ENCODE data around the gene TBCD. TPM values are rescaled to one million over a fixed set of nuclear protein-coding genes. Genes with fewer than 3 reads are reported as not detected.

The TBCD gene
- total and polyA plus RNA-seq, 9 of the 15 experiments (the other 6 are each of a cell fraction or from before 2014, with no cell fraction given): 8.9 to 98.5 (median 28.0) TPM

DNA sequence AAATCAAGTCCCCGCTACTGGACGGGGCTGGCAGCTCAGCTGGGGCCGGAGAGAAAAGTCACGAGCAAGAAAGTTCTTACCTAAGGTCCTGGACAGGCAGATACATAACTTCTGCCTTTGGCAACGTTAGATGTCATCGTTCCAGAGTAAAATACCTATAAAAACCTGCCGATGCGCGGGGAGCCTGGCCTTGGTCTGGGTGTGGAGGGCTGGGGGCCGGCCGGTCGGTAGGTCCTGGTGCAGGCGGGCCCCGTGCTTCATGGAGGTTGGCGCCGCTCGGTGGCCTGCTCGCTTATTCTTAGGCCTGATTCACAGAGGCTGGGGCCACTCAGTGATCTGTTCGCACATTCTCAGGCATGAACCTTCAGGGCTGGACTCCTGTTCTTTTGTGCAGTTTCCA lies 121.7 kb downstream of the TBCD start:
- Histone ChIP-seq H3K4me2 (ENCODE audit: insufficient read depth, low read length) (no peak overlapping the region), H3K9ac (ENCODE audit: insufficient read depth in 1 of 2, low read depth in 2 of 2, low read length in 2 of 2) (no peak overlapping the region), H3K36me3 (ENCODE audit: control insufficient read depth, insufficient read depth, low read length) (peaks cover 44% of the 10 kb centered on the region; the same call in 2 of the 3 replicates), H3K79me2 (ENCODE audit: control insufficient read depth, insufficient read depth, low read length) (peaks cover 27% of the 10 kb centered on the region), H2AFZ (ENCODE audit: low read depth, low read length) (no peak overlapping the region), H3K4me3 (no peak overlapping the region), H3K9me1 (ENCODE audit: control insufficient read depth, insufficient read depth, low read length) (no peaks in the 10 kb centered on the region), H3K27ac (ENCODE audit: extremely low read depth, low read depth, low read length) (no peak overlapping the region), H3K9me3 (replicated peaks; ENCODE audit: control insufficient read depth, insufficient read depth, low read depth, low read length) (no peaks in the 10 kb centered on the region), H3K4me1 (replicated peaks in 1 of 2; ENCODE audit: control insufficient read depth in 2 of 2, insufficient read depth in 2 of 2, low read length in 2 of 2) (peaks cover 30 to 53% of the 10 kb centered on the region in 2 experiments), H4K20me1 (replicated peaks; ENCODE audit: control insufficient read depth, insufficient read depth, low read length) (no peaks in the 10 kb centered on the region), H3K27me3 (ENCODE audit: control insufficient read depth in 2 of 2, insufficient read depth in 2 of 2, low read length in 2 of 2) (no peaks in the 10 kb centered on the region)
- ChIA-PET POLR2A (interaction anchor here (0.6 to 1.0 kb wide), 2 partner anchors 12 to 27 kb away, joined by 3 to 4 read pairs; no protein-coding TSS in a partner anchor), CTCF (ENCODE audit: low intra/inter-chr PET ratio) (no interaction called here)
- no peak for TF ChIP-seq CBFB (CRISPR knock-in tag; IDR thresholded peaks at IDR 0.05)
- TF ChIP-seq PTTG1 (tag; IDR thresholded peaks at IDR 0.05; ENCODE audit: low read depth): no peak
- TF ChIP-seq CHD4 (IDR thresholded peaks at IDR 0.05; ENCODE audit: insufficient read depth, insufficient replicate concordance, low read depth, low read length, poor library complexity, severe bottlenecking): no peak
- TF ChIP-seq XRCC4 (IDR thresholded peaks at IDR 0.05; ENCODE audit: extremely low read depth, insufficient read depth, insufficient read length): no peak
- TF ChIP-seq SIRT6 (IDR thresholded peaks at IDR 0.05; ENCODE audit: low read depth, low read length): no peak
- no peak for TF ChIP-seq ZKSCAN1 (IDR thresholded peaks at IDR 0.05; ENCODE audit: low read depth, low read length)
- no peak for TF ChIP-seq STAT5A (IDR thresholded peaks at IDR 0.05; ENCODE audit: borderline replicate concordance, low read length)
- TF ChIP-seq ZNF77 (CRISPR knock-in tag; IDR thresholded peaks at IDR 0.05): no peak
- TF ChIP-seq, protein P1, sequence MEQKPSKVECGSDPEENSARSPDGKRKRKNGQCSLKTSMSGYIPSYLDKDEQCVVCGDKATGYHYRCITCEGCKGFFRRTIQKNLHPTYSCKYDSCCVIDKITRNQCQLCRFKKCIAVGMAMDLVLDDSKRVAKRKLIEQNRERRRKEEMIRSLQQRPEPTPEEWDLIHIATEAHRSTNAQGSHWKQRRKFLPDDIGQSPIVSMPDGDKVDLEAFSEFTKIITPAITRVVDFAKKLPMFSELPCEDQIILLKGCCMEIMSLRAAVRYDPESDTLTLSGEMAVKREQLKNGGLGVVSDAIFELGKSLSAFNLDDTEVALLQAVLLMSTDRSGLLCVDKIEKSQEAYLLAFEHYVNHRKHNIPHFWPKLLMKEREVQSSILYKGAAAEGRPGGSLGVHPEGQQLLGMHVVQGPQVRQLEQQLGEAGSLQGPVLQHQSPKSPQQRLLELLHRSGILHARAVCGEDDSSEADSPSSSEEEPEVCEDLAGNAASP (IDR thresholded peaks at IDR 0.05): no peak
- TF ChIP-seq ZNF699 (CRISPR knock-in tag; IDR thresholded peaks at IDR 0.05; ENCODE audit: insufficient replicate concordance): no peak
- TF ChIP-seq, protein P2, sequence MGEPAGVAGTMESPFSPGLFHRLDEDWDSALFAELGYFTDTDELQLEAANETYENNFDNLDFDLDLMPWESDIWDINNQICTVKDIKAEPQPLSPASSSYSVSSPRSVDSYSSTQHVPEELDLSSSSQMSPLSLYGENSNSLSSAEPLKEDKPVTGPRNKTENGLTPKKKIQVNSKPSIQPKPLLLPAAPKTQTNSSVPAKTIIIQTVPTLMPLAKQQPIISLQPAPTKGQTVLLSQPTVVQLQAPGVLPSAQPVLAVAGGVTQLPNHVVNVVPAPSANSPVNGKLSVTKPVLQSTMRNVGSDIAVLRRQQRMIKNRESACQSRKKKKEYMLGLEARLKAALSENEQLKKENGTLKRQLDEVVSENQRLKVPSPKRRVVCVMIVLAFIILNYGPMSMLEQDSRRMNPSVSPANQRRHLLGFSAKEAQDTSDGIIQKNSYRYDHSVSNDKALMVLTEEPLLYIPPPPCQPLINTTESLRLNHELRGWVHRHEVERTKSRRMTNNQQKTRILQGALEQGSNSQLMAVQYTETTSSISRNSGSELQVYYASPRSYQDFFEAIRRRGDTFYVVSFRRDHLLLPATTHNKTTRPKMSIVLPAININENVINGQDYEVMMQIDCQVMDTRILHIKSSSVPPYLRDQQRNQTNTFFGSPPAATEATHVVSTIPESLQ (CRISPR knock-in tag; IDR thresholded peaks at IDR 0.05): no peak
- TF ChIP-seq FIP1L1 (IDR thresholded peaks at IDR 0.05; ENCODE audit: low read depth, low read length, poor library complexity, severe bottlenecking): no peak
- no peak for TF ChIP-seq CEBPG (CRISPR knock-in tag; IDR thresholded peaks at IDR 0.05)
- TF ChIP-seq CEBPG (tag; conservative IDR thresholded peaks at IDR 0.05 in 1 of 2, IDR thresholded peaks at IDR 0.05 in 1 of 2): no peak
- no peak for ATAC-seq
- WGBS (ENCODE audit: insufficient coverage, low coverage, missing lambda C conversion rate): 94% methylated on average over 15 of the region's 19 CpGs
- no peak for FAIRE-seq
- intact Hi-C loops (cut with micrococcal nuclease): no loop called here
- no TSS peak for BruUV-seq (replicated peaks)
- DNase-seq (ENCODE audit: extremely low read depth in 1 of 4, low spot score in 3 of 4): no peak
- in situ Hi-C loops (cut with MboI): no loop called here
